Measurements from ENCODE around the gene DCUN1D3.
A peak's percentile ranks its signal among the peaks of the same experiment; 100 is the strongest.
"Not testable (repeated sequence)": the region's sequence is repeated elsewhere in the genome, so short reads cannot be mapped to it uniquely, and the experiment has no call there.

Gene DCUN1D3

DNA sequence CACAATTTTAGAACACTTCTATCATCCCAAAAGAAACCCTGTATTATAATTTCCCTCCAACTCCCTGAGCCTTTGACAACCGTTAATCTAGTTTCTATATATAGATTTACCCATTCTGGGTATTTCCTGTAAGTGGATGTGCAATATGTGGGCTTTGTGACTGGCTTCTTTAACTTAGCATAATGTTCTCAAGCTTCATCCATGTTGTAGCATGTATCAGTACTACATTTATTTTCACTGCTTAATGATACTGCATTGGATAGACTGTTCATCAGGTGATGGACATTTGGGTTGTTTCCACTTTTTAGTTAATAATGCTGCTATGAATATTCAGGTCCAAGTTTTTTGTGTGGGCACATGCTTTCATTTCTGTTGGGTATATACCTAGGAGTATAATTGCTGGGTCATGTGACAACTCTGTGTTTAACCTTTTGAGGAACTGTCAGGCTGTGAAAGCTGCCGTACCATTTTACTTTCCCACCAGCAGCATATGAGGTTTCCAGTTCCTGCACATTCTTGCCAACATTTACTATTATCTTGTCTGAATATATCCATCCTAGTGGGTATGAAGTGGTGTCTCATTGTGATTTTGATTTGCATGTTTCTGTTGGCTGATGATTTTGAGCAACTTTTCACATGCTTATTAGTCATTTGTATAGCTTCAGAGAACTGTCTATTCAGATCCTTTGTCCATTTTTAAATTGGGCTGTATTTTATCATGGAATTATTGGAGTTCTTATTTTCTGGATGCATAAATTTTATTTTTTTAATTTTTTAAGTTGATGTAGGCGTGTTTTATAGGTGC lies 77.4 kb downstream of the DCUN1D3 start:
- DNase-seq (ENCODE audit: low spot score), result no peak

DNA sequence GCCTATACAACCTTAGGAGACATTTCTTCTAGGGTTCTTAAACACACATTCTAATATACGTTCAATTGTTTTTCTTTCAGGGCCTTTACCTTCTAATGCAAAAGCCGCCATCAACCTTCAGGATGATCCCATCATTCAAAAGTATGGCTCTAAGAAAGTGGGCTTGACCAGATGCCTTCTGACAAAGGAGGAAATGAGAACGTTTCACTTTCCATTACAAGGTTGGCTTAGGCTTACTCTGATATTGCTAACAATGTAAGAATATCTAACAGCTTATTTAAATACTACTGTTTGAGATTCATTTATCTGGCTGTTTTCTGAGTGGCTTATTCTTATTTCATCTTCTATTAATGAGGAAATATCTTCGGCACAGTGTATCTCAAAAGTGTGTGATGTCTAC lies 78.5 kb downstream of the DCUN1D3 start:
- no peak for DNase-seq (ENCODE audit: low spot score)

DNA sequence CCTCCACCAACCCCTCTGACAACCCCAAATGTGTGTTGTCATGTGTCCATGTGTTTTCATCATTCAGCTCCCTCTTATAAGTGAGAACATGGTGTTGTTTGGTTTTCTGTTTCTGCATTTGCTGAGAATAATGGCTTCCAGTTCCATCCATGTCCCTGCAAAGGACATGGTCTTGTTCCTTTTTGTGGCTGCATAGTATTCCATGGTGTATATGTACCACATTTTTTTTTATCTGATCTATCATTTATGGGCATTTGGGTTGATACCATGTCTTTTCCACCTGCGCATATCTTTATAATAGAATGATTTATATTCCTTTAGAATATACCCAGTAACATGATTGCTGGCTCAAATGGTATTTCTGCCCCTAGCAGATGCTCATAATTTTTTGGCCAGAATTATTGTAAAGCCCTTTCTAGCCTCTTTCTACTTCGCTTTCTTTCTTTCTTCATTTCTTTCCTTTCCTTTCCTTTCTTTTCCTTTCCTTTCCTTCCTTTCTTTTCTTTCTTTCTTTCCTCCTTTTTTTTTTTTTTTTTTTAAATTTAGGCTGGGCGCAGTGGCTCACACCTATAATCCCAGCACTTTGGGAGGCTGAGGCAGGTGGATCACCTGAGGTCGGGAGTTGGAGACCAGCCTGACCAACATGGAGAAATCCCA lies 81.1 kb downstream of the DCUN1D3 start:
- no peak for DNase-seq (ENCODE audit: low spot score)

DNA sequence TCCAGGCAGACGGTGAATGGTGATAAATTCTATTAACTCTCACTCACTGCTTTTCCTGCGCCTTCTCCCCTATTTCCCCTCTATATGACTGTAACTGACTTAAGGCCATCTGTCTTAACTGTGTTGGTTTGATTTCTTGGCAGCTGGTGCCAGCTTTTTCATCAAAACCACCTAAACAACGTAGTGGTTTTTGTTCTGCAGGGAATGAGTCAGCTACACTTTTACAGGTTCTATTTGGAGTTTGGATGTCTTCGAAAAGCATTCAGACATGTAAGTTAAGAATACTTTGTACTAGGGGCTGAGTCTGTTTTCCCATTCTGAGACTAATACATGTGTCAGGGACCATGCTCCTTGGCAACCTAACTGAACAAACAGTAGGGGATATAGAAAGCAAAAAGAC lies 85.4 kb downstream of the DCUN1D3 start:
- DNase-seq (ENCODE audit: low spot score), result no peak

DNA sequence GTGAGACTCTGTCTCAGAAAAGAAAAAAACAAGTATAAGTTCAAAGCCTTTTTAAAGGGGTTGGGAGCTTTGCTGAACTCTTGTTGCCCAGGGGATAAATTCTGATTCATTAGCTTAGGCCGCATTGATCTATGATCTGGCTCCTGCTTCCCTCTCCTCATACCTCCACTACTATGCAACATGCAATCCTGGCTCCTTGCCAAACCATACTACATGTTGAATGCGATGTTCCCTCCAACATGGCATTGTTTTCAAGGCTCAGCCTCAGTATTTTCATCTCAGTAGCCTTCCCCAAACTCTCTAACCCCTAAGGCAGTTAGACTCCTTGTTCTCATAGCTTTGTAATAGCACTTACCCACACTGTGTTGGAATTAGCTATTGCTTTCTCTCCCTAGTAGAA lies 87.6 kb downstream of the DCUN1D3 start:
- no peak for DNase-seq (ENCODE audit: low spot score)

DNA sequence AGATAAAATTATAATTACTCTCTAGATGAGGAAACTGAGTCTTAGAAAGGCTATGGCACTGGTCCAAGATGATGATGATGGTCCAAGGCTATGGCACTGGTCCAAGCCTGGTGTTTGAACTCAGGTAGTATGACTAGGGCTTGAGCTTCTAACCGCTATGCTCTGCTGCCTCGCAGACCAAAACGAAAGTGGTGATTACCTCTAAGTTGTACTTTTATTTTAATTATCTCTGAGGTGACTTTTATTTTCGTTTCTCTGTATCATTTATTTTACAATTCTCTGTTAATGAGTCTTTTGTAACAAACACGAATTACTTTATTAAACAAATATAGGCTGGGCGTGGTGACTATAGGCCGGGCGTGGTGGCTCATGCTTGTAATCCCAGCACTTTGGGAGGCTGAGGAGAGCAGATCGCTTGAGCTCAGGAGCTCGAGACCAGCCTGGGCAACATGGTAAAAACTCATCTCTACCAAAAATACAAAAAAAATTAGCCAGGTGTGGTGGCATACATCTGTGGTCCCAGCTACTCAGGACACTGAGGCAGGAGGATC lies 88.2 kb downstream of the DCUN1D3 start:
- DNase-seq (ENCODE audit: low spot score), result no peak

DNA sequence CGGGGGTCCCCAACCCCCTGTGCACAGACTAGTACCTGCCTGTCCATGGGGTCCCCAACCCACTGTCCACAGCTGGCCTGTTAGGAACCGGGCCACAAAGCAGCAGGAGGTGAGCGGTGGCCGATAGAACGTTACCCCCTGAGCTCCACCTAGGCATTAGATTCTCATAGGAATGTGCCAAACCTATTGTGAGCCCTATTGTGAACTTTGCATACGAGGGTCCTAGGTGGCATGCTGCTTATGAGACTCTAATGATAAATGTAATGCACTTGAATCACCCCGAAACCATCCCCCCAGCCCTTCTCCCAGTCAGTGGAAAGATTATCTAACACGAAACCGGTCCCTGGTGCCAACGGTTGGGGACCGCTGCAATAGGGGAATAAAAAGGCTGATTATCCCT lies 92.3 kb downstream of the DCUN1D3 start:
- no peak for DNase-seq (ENCODE audit: low spot score)

DNA sequence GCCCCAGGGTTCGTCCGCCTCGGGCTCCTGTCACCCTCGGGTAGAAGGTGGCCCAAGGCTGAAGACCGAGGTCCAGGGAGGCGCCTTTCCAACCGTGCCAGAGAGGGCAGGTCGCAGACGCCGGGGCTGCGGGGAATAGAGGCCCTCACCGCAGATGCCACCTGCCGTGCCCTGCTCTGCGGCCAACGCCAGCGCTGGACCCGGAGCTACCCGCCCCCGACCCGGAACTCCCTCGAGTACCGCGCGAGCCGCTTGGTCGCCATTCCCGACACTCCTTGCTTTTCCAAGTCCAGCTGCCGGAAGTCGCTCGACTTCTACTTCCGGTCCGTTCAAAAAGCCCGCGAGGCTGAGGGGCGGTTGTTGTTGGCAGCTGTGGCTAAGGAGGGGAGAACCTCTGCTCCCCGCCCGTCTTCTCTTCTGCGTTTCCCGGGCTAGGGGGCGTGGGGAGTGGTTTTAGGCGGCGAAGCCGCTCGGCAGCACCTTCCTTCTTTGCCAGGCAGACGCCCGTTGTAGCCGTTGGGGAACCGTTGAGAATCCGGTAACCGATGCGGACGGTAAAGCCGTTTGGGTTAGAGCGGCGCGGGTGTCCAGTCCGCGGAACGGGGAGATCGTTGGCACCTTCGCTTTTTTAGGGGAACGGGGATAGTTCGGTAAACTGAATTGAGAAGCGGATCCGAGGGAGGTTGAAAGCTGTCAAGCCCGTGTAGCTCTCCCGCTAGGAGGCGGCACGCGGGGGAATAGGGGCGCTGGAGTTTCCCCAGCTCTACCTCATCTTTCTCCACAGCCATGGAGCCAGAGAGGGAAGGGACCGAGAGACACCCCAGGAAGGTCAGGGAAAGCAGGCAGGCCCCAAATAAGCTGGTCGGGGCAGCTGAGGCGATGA lies 93.7 kb downstream of the DCUN1D3 start, which contains the start of the genes ERI2 and REXO5:
Gene ERI2, minus strand, starts transcription at position 305 of the 883 bp plus-strand sequence. Its CDS starts 42 bp downstream, at position 263.
Gene REXO5, plus strand, starts transcription at position 360 of the 883 bp plus-strand sequence. Its CDS starts 427 bp downstream, at position 787.
- DNase-seq (ENCODE audit: low spot score), result peak; percentile 85

DNA sequence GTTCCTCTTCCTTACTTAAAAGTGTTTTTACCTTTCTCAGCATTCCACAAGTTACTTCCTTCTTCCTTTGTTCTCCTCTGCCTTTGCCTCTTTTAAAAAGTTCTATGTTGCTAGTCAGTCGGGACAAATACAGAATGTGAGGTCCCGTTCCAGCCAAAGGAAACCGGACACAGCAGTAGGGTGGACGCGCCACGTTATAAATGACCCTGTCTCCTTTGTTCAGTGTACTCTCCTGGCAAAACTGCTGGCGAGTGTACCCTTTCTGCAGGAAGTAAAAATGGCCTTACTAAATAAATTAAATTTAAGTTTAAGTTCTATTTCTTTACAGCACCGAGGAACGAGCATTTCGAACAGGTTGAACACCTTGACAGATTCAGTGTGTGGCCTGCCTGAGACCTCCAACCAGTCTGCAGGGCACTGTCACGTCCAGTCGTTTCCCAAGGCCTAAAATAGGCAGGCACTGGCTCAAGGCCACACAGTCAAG lies 94.4 kb downstream of the DCUN1D3 start:
- not testable (repeated sequence) for DNase-seq (ENCODE audit: low spot score)

Measured in hematopoietic multipotent progenitor cell treated with erythropoietin and hydrocortisone succinate and interleukin-3 and kit ligand, for 15 days (in vitro differentiated cells).